GM12892 (cell line): ENCODE measurements around the gene IP6K3.

ENCODE experiments used
- POLR2A ChIP-seq: IDR thresholded peaks from 2 replicates; pipeline ENCODE4 v1.6.1; 2011; ENCODE audit warnings: low read depth, low read length, control low read depth
- POLR2AphosphoS5 ChIP-seq: IDR thresholded peaks from 2 replicates; pipeline ENCODE4 v1.6.1; 2011; ENCODE audit warnings: low read depth, low read length, control low read depth
- TAF1 ChIP-seq: IDR thresholded peaks from 2 replicates; pipeline ENCODE4 v1.6.1; 2011; ENCODE audit warnings: low read depth, mild to moderate bottlenecking, control low read depth, low read length, borderline replicate concordance

GRCh38 chr6:33716890-33717632 lies 29.6 kb downstream of the IP6K3 start:
- TF ChIP-seq TAF1 = no peak
- no peak for TF ChIP-seq POLR2AphosphoS5
- no peak for TF ChIP-seq POLR2A
